Gastrocnemius medialis (tissue), 4 donors: Measurements from ENCODE around the gene AGBL1.

ENCODE experiments used
- CTCF ChIP-seq, 5 experiments: fragments of 450-650 bp in 3 of 5; fragments of 200-600 bp in 2 of 5; sonication (generic) in 2 of 5; IDR thresholded peaks in 4 of 5; conservative IDR thresholded peaks in 1 of 5; 1 replicate in 4 of 5; 2 replicates in 1 of 5; pipeline ENCODE4 v1.5.1; 2016 to 2019; ENCODE audit warnings: antibody characterized with exemption in 5 of 5, mild to moderate bottlenecking in 3 of 5, moderate library complexity in 3 of 5
- POLR2A ChIP-seq, 2 donors: fragments of 450-650 bp; IDR thresholded peaks; one replicate each; pipeline ENCODE4 v1.6.1; 2017; ENCODE audit warnings: antibody characterized with exemption in 2 of 2, mild to moderate bottlenecking in 2 of 2, moderate library complexity in 2 of 2

GRCh38 chr15:86229306-86229705, 149.6 kb downstream of the AGBL1 start:
- TF ChIP-seq POLR2A (IDR thresholded peaks at IDR 0.05) (no peak), CTCF (IDR thresholded peaks at IDR 0.05 in 4 of 5, conservative IDR thresholded peaks at IDR 0.05 in 1 of 5) (no peak)
